ENCODE data around the gene SLC38A3.

Gene SLC38A3

GRCh38 chr3:50221051-50221410 lies 16.0 kb downstream of the SLC38A3 start:
- H3K27me3 ChIP-seq (ENCODE audit: insufficient read depth, poor library complexity, severe bottlenecking) = no peaks in the 10 kb centered on the region
- DNase-seq (ENCODE audit: low read depth in 1 of 2, low spot score in 1 of 2) = no peak

GRCh38 chr3:50221411-50222168 lies 16.5 kb downstream of the SLC38A3 start:
- TF ChIP-seq REST (IDR thresholded peaks at IDR 0.05; ENCODE audit: insufficient replicate concordance, low read depth) (no peak), GABPA (IDR thresholded peaks at IDR 0.05; ENCODE audit: low read depth) (no peak), SPI1 (IDR thresholded peaks at IDR 0.05; ENCODE audit: borderline replicate concordance, low read depth) (no peak), POLR2AphosphoS5 (IDR thresholded peaks at IDR 0.05; ENCODE audit: low read depth) (no peak), CTCF (IDR thresholded peaks at IDR 0.05; ENCODE audit: insufficient read depth, low read length) (no peak)
- Histone ChIP-seq H3K27me3 (ENCODE audit: insufficient read depth, poor library complexity, severe bottlenecking) (no peaks in the 10 kb centered on the region), H3K4me3 (replicated peaks; ENCODE audit: insufficient read depth, low read length) (no peak overlapping the region), H3K27ac (replicated peaks) (no peak overlapping the region)
- DNase-seq (ENCODE audit: low read depth in 1 of 2, low spot score in 1 of 2) = no peak

More at GRCh38 chr3:50221051-50221410, 16.0 kb downstream of the SLC38A3 start:
- no peak overlapping the region for H3K4me3 ChIP-seq (replicated peaks; ENCODE audit: insufficient read depth, low read length)
- H3K27ac ChIP-seq (replicated peaks) = no peak overlapping the region
- TF ChIP-seq POLR2AphosphoS5 (IDR thresholded peaks at IDR 0.05; ENCODE audit: low read depth) = no peak
- TF ChIP-seq CTCF (IDR thresholded peaks at IDR 0.05; ENCODE audit: insufficient read depth, low read length) = no peak
- no peak for TF ChIP-seq GABPA (IDR thresholded peaks at IDR 0.05; ENCODE audit: low read depth)
- TF ChIP-seq SPI1 (IDR thresholded peaks at IDR 0.05; ENCODE audit: borderline replicate concordance, low read depth) = no peak
- TF ChIP-seq REST (IDR thresholded peaks at IDR 0.05; ENCODE audit: insufficient replicate concordance, low read depth) = no peak

- Histone ChIP-seq H3K4me3 (replicated peaks; ENCODE audit: insufficient read depth, low read length) (no peak overlapping the region), H3K27ac (replicated peaks) (no peak overlapping the region), H3K27me3 (ENCODE audit: insufficient read depth, poor library complexity, severe bottlenecking) (no peaks in the 10 kb centered on the region)
- TF ChIP-seq POLR2AphosphoS5 (IDR thresholded peaks at IDR 0.05; ENCODE audit: low read depth) (no peak), REST (IDR thresholded peaks at IDR 0.05; ENCODE audit: insufficient replicate concordance, low read depth) (no peak), GABPA (IDR thresholded peaks at IDR 0.05; ENCODE audit: low read depth) (no peak), SPI1 (IDR thresholded peaks at IDR 0.05; ENCODE audit: borderline replicate concordance, low read depth) (no peak), CTCF (IDR thresholded peaks at IDR 0.05; ENCODE audit: insufficient read depth, low read length) (no peak)
- DNase-seq (ENCODE audit: low read depth in 1 of 2, low spot score in 1 of 2) = no peak
These were observed 17.1 kb downstream of the SLC38A3 start for GRCh38 chr3:50222169-50222528.

Data from HL-60 (cell line).